ENCODE data around the gene PWP1.

The PWP1 gene

GRCh38 chr12:107734139-107734538, 48.5 kb downstream of the PWP1 start:
- intact Hi-C loops (cut with micrococcal nuclease), result no loop called here
- Mint-ChIP-seq H3K27me3 (no peaks in the 10 kb centered on the region), H3K4me3 (no peak overlapping the region), H3K36me3 (ENCODE audit: low read depth) (peaks cover 66% of the 10 kb centered on the region), H3K27ac (no peak overlapping the region), H3K9me3 (no peaks in the 10 kb centered on the region), H3K4me1 (ENCODE audit: low read depth) (peaks cover 15% of the 10 kb centered on the region)

GRCh38 chr12:107735763-107736162, 50.2 kb downstream of the PWP1 start:
- H3K27ac Mint-ChIP-seq, result no peak overlapping the region
- H3K4me3 Mint-ChIP-seq, result no peak overlapping the region
- H3K36me3 Mint-ChIP-seq (ENCODE audit: low read depth), result peaks cover 79% of the 10 kb centered on the region
- no peaks in the 10 kb centered on the region for H3K27me3 Mint-ChIP-seq
- H3K9me3 Mint-ChIP-seq, result no peaks in the 10 kb centered on the region
- intact Hi-C loops (cut with micrococcal nuclease), result no loop called here
- H3K4me1 Mint-ChIP-seq (ENCODE audit: low read depth), result peaks cover 15% of the 10 kb centered on the region

GRCh38 chr12:107736914-107737313, 51.3 kb downstream of the PWP1 start:
- Mint-ChIP-seq H3K4me1 (ENCODE audit: low read depth) (peaks cover 21% of the 10 kb centered on the region), H3K27ac (no peak overlapping the region)

GRCh38 chr12:107748472-107748871, 62.9 kb downstream of the PWP1 start:
- Mint-ChIP-seq H3K4me1 (ENCODE audit: low read depth) (no peaks in the 10 kb centered on the region), H3K9me3 (no peaks in the 10 kb centered on the region), H3K27me3 (no peaks in the 10 kb centered on the region), H3K36me3 (ENCODE audit: low read depth) (peaks cover 44% of the 10 kb centered on the region), H3K27ac (no peak overlapping the region), H3K4me3 (no peak overlapping the region)
- intact Hi-C loops (cut with micrococcal nuclease), result loop anchor here (5.0 kb wide), 1 partner anchor 51 kb away; no protein-coding TSS in a partner anchor

More at GRCh38 chr12:107736914-107737313, 51.3 kb downstream of the PWP1 start:
- no peaks in the 10 kb centered on the region for H3K9me3 Mint-ChIP-seq
- H3K36me3 Mint-ChIP-seq (ENCODE audit: low read depth), result peaks cover 91% of the 10 kb centered on the region
- intact Hi-C loops (cut with micrococcal nuclease), result no loop called here
- no peak overlapping the region for H3K4me3 Mint-ChIP-seq
- H3K27me3 Mint-ChIP-seq, result no peaks in the 10 kb centered on the region

DNA sequence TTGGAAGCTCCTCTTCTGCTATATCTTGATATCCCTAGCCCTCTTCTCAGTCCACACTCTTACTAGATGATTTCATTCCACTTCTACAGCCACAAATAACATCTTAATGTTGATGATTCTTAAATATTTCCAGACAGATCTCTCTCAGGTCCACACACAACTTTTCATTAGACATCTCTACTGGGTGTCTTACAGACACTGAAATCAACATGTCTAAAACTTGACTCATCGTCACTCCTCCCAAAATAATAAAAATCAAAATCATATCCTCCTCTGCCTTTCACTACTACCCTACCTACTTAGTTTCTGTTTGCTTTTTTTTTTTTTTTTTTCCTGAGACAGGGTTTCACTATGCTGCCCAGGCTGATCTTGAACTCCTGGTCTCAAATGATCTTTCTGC, 63.5 kb downstream of the PWP1 start:
- H3K4me3 Mint-ChIP-seq, result no peak overlapping the region
- H3K27ac Mint-ChIP-seq, result no peak overlapping the region
- intact Hi-C loops (cut with micrococcal nuclease), result loop anchor here (5.0 kb wide), 1 partner anchor 52 kb away; no protein-coding TSS in a partner anchor
- no peaks in the 10 kb centered on the region for H3K9me3 Mint-ChIP-seq
- peaks cover 44% of the 10 kb centered on the region for H3K36me3 Mint-ChIP-seq (ENCODE audit: low read depth)
- H3K4me1 Mint-ChIP-seq (ENCODE audit: low read depth), result no peaks in the 10 kb centered on the region
- H3K27me3 Mint-ChIP-seq, result no peaks in the 10 kb centered on the region

- H3K9me3 Mint-ChIP-seq, result no peaks in the 10 kb centered on the region
- H3K27ac Mint-ChIP-seq, result peak overlapping the region; percentile 82
- intact Hi-C loops (cut with micrococcal nuclease), result loop anchor here (5.0 kb wide), 1 partner anchor 72 kb away; the partner anchor contains the start of gene PWP1
- H3K27me3 Mint-ChIP-seq, result peaks cover 8% of the 10 kb centered on the region
- peaks cover 35% of the 10 kb centered on the region for H3K36me3 Mint-ChIP-seq (ENCODE audit: low read depth)
- H3K4me3 Mint-ChIP-seq, result peak overlapping the region; percentile 88
- peaks cover 26% of the 10 kb centered on the region for H3K4me1 Mint-ChIP-seq (ENCODE audit: low read depth)
Measured at GRCh38 chr12:107759410-107759809, 73.8 kb downstream of the PWP1 start.

DNA sequence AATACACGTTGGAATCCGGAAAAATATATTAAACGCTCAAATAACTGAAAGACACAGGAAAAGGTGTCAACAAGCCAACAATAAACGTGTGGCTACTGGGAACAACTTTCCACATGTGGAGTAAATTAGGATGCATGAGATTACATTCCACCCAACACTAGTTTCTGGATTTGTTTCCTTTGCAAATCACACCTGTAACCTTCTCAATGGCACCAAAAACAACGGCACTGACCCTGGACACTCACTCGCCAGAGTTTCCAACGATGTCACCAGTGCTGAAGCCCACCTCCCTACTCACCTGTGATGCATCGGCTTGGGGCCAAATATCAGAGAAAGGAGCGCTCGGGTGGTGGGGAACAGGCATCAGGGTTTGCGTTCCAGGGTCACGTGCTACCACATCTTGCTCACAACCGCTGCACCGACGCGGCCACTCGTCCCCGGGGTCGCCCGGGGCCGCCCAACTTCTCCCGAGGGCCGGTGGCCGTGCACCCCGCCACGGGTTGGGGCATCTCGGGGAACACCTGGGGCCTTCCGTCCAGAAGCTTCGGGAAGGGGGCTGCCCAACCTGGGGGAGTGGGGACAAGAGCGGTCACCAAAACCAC, 74.7 kb downstream of the PWP1 start:
- peaks cover 29% of the 10 kb centered on the region for H3K36me3 Mint-ChIP-seq (ENCODE audit: low read depth)
- H3K4me3 Mint-ChIP-seq, result peak overlapping the region; percentile 88
- H3K27me3 Mint-ChIP-seq, result peaks cover 8% of the 10 kb centered on the region
- intact Hi-C loops (cut with micrococcal nuclease), result loop anchor here (2.0 kb wide), 1 partner anchor 18 kb away; no protein-coding TSS in a partner anchor
- no peaks in the 10 kb centered on the region for H3K9me3 Mint-ChIP-seq
- peak overlapping the region; percentile 82 for H3K27ac Mint-ChIP-seq
- peaks cover 26% of the 10 kb centered on the region for H3K4me1 Mint-ChIP-seq (ENCODE audit: low read depth)

- Mint-ChIP-seq H3K4me3 (peak within 1 kb of the TSS; percentile 88), H3K9me3 (no peaks in the 10 kb centered on the region), H3K27me3 (peaks cover 8% of the 10 kb centered on the region), H3K36me3 (ENCODE audit: low read depth) (peaks cover 22% of the 10 kb centered on the region), H3K4me1 (ENCODE audit: low read depth) (peaks cover 26% of the 10 kb centered on the region), H3K27ac (peak within 1 kb of the TSS; percentile 82)
- intact Hi-C loops (cut with micrococcal nuclease), result loop anchor here (1.0 to 2.0 kb wide), 2 partner anchors 18 to 124 kb away; no protein-coding TSS in a partner anchor
Measured at GRCh38 chr12:107760809-107761501, 75.4 kb downstream of the PWP1 start, which contains the start of gene PRDM4. PRDM4 (minus strand) TSS chr12:107761137; CDS start chr12:107760515, 622 bp downstream.

GRCh38 chr12:107761502-107761904, 75.9 kb downstream of the PWP1 start:
- H3K27ac Mint-ChIP-seq, result peak overlapping the region; percentile 82
- H3K4me3 Mint-ChIP-seq, result peak overlapping the region; percentile 71
- peaks cover 26% of the 10 kb centered on the region for H3K4me1 Mint-ChIP-seq (ENCODE audit: low read depth)
- intact Hi-C loops (cut with micrococcal nuclease), result loop anchor here (1.0 to 2.0 kb wide), 2 partner anchors 17 to 124 kb away; no protein-coding TSS in a partner anchor
- no peaks in the 10 kb centered on the region for H3K9me3 Mint-ChIP-seq
- peaks cover 9% of the 10 kb centered on the region for H3K27me3 Mint-ChIP-seq
- peaks cover 17% of the 10 kb centered on the region for H3K36me3 Mint-ChIP-seq (ENCODE audit: low read depth)
